Prostate gland (tissue), 2 donors: ENCODE measurements around the gene SMARCD1. TPM values are rescaled to one million over a fixed set of nuclear protein-coding genes. Genes with fewer than 3 reads are reported as not detected.

Experiments
- DNase-seq: peaks from one replicate; pipeline ENCODE4 v3.0.0-alpha.2; 2019; ENCODE audit warnings: low spot score
- H3K27ac ChIP-seq, 2 donors: fragments of 200-600 bp; sonication (generic); 2 replicates each; pipeline ENCODE4 v1.5.1; 2017 to 2019
- H3K27me3 ChIP-seq: fragments of 200-600 bp; sonication (generic); replicated peaks from 2 replicates; pipeline ENCODE4 v1.5.1; 2019; ENCODE audit not compliant: insufficient read depth
- H3K36me3 ChIP-seq, 2 donors: fragments of 200-600 bp; sonication (generic); 1 replicate in 1 of 2; 2 replicates in 1 of 2; pipeline versions ENCODE4 v1.5.1 to v1.8.1; 2017 to 2019
- H3K4me1 ChIP-seq: fragments of 200-600 bp; sonication (generic); replicated peaks from 2 replicates; pipeline ENCODE4 v1.5.1; 2019
- H3K4me3 ChIP-seq, 2 donors: fragments of 200-600 bp; sonication (generic); 2 replicates each; pipeline ENCODE4 v1.5.1; 2017 to 2019
- H3K9me3 ChIP-seq: fragments of 200-600 bp; sonication (generic); 2 replicates; pipeline ENCODE4 v1.5.1; 2017
- CTCF ChIP-seq, 4 experiments: fragments of 200-600 bp in 2 of 4; fragments of 450-650 bp in 2 of 4; sonication (generic) in 2 of 4; IDR thresholded peaks; 1 replicate in 3 of 4; 2 replicates in 1 of 4; pipeline ENCODE4 v1.5.1; 2016 to 2019; ENCODE audit warnings: antibody characterized with exemption in 4 of 4, mild to moderate bottlenecking in 2 of 4, moderate library complexity in 2 of 4
- POLR2A ChIP-seq: fragments of 450-650 bp; IDR thresholded peaks from one replicate; pipeline ENCODE4 v1.6.1; 2016; ENCODE audit warnings: antibody characterized with exemption, mild to moderate bottlenecking
- POLR2AphosphoS5 ChIP-seq: sonication (generic); formaldehyde crosslinking; IDR thresholded peaks from one replicate; pipeline ENCODE4 v1.6.1; 2017; ENCODE audit warnings: antibody characterized with exemption
- WGBS: methylation state at CpG from one replicate; pipeline ENCODE4 v1.1.5; 2018; 5-methylcytosine and 5-hydroxymethylcytosine counted together
- intact Hi-C: fragments of 100-400 bp; cut with DNase I; formaldehyde crosslinking; loops from one replicate; pipeline ENCODE4 v1.14.2; 2022
- total RNA-seq, 2 donors: library from RNA; depleted of rRNA; stranded (reverse); fragments of >200 nt; gene quantifications; one replicate each; pipeline ENCODE4 v1.1.0, GENCODE V29; 2016

The SMARCD1 gene
- total RNA-seq, 2 donors from 2014 or later: 72.9 to 90.1 TPM

GRCh38 chr12:50110127-50110761, 25.1 kb downstream of the SMARCD1 start:
- no peaks in the 10 kb centered on the region for H3K4me1 ChIP-seq
- intact Hi-C loops: loop anchor here (2.0 kb wide), 1 partner anchor 291 kb away; the partner anchor contains the start of gene LARP4
- no peak for DNase-seq
- H3K27me3 ChIP-seq: no peaks in the 10 kb centered on the region
- 47% methylated on average over 8 of the region's 8 CpGs for WGBS
- no peaks in the 10 kb centered on the region for H3K9me3 ChIP-seq
- H3K36me3 ChIP-seq: no peaks in the 10 kb centered on the region
- no peak overlapping the region for H3K4me3 ChIP-seq
- TF ChIP-seq CTCF (IDR thresholded peaks at IDR 0.05): no peak
- TF ChIP-seq POLR2AphosphoS5: no peak
- TF ChIP-seq POLR2A: no peak
- peak overlapping the region; percentile 45 to 73 for H3K27ac ChIP-seq

GRCh38 chr12:50110762-50111351, 25.7 kb downstream of the SMARCD1 start:
- DNase-seq: peak; percentile 15
- WGBS: 45% methylated on average over 7 of the region's 7 CpGs
- H3K27ac ChIP-seq: peak overlapping the region; percentile 45 to 73
- TF ChIP-seq POLR2AphosphoS5: no peak
- TF ChIP-seq CTCF (IDR thresholded peaks at IDR 0.05): no peak
- TF ChIP-seq POLR2A: no peak
- H3K9me3 ChIP-seq: no peaks in the 10 kb centered on the region
- H3K36me3 ChIP-seq: no peaks in the 10 kb centered on the region
- H3K4me3 ChIP-seq: no peak overlapping the region
- no peaks in the 10 kb centered on the region for H3K27me3 ChIP-seq
- H3K4me1 ChIP-seq: no peaks in the 10 kb centered on the region
- intact Hi-C loops: loop anchor here (2.0 kb wide), 1 partner anchor 290 kb away; the partner anchor contains the start of gene LARP4

GRCh38 chr12:50111395-50111692, 26.2 kb downstream of the SMARCD1 start:
- H3K4me3 ChIP-seq: no peak overlapping the region
- no peaks in the 10 kb centered on the region for H3K4me1 ChIP-seq
- 9% methylated on average over 17 of the region's 19 CpGs for WGBS
- DNase-seq: no peak
- intact Hi-C loops: loop anchor here (2.0 kb wide), 1 partner anchor 289 kb away; the partner anchor contains the start of gene LARP4
- H3K9me3 ChIP-seq: no peaks in the 10 kb centered on the region
- H3K27me3 ChIP-seq: no peaks in the 10 kb centered on the region
- H3K27ac ChIP-seq: peak overlapping the region; percentile 45 to 73
- TF ChIP-seq POLR2A (no peak), CTCF (IDR thresholded peaks at IDR 0.05) (no peak), POLR2AphosphoS5 (no peak)
- H3K36me3 ChIP-seq: no peaks in the 10 kb centered on the region

GRCh38 chr12:50111693-50112455, 26.7 kb downstream of the SMARCD1 start, which contains the start of gene COX14:
COX14 (plus strand) TSS chr12:50112236; CDS start chr12:50120044, 7,808 bp downstream.
- under 1% methylated on average over 57 of the region's 59 CpGs for WGBS
- intact Hi-C loops: loop anchor here (2.0 kb wide), 1 partner anchor 289 kb away; the partner anchor contains the start of gene LARP4
- Histone ChIP-seq H3K4me1 (no peaks in the 10 kb centered on the region), H3K27ac (peak within 1 kb of the TSS; percentile 85 to 92), H3K4me3 (peak within 1 kb of the TSS; percentile 83 to 85), H3K9me3 (no peaks in the 10 kb centered on the region), H3K27me3 (no peaks in the 10 kb centered on the region), H3K36me3 (no peaks in the 10 kb centered on the region)
- peak; percentile 99 for DNase-seq
- TF ChIP-seq CTCF (IDR thresholded peaks at IDR 0.05) (peak; percentile 88 to 97 (median 94)), POLR2A (peak; percentile 92), POLR2AphosphoS5 (peak; percentile 99)
